ENCODE data around the gene STAG2.

STAG2 gene

DNA sequence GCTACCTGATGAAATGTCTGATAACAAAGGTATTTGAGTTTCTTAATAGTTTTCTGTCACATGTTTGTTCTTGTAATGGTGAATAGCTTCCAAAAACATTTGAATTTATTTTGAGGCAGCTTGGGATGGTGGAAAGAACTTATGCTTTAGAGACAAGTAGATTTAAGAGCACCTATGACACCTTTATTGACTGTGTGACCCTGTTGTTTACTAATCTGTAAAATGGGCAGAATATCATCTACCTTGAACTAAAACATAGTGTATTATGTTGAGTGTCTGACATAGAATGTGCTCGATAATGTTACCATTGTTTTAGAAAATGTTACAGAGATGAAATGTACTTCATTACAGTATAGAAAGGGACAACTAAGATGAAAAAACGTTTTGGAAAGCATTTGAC is 24.9 kb downstream of the STAG2 start:
- H3K18ac ChIP-seq (ENCODE audit: low read length): no peak overlapping the region
- no peaks in the 10 kb centered on the region for H3K27me3 ChIP-seq (ENCODE audit: insufficient read depth, low read length)
- no peaks in the 10 kb centered on the region for H3K36me3 ChIP-seq (ENCODE audit: control insufficient read depth in 1 of 2, insufficient read depth in 2 of 2, low read length in 2 of 2)
- no peaks in the 10 kb centered on the region for H3K9me3 ChIP-seq (ENCODE audit: insufficient read depth, low read depth, low read length)
- no peak overlapping the region for H4K91ac ChIP-seq (ENCODE audit: low read depth, low read length)
- no peak overlapping the region for H3K4me2 ChIP-seq (ENCODE audit: low read length)
- H2BK5ac ChIP-seq (ENCODE audit: low read depth, low read length, poor library complexity): no peak overlapping the region
- no CpG with 5 or more reads among the region's 2 CpGs for WGBS (ENCODE audit: extremely low coverage, insufficient coverage, insufficient read length)
- H4K8ac ChIP-seq (ENCODE audit: low read depth, low read length): no peak overlapping the region
- DNase-seq: peak in 1 of 2 donors; percentile 72
- no peaks in the 10 kb centered on the region for H3K4me1 ChIP-seq (ENCODE audit: control insufficient read depth in 1 of 2, insufficient read depth in 2 of 2, low read length in 2 of 2)
- no peak overlapping the region for H4K12ac ChIP-seq (ENCODE audit: low read depth, low read length)
- no peak overlapping the region for H3K23ac ChIP-seq (ENCODE audit: low read length)
- H3K14ac ChIP-seq (ENCODE audit: low read length): no peak overlapping the region
- H3K9ac ChIP-seq (ENCODE audit: low read length): no peak overlapping the region
- H3K79me2 ChIP-seq (ENCODE audit: control insufficient read depth, insufficient read depth, low read length, poor library complexity): peaks cover 2% of the 10 kb centered on the region
- H3K4me3 ChIP-seq (ENCODE audit: low read depth, low read length): no peak overlapping the region
- H2AK5ac ChIP-seq (ENCODE audit: low read length): no peak overlapping the region
- H3K79me1 ChIP-seq (ENCODE audit: low read length): no peaks in the 10 kb centered on the region
- H2BK12ac ChIP-seq (ENCODE audit: low read length): no peak overlapping the region
- no peak overlapping the region for H3K4ac ChIP-seq (ENCODE audit: low read depth, low read length)
- H2BK120ac ChIP-seq (ENCODE audit: insufficient read depth, low read length, poor library complexity): no peak overlapping the region
- no peak overlapping the region for H2AFZ ChIP-seq (ENCODE audit: insufficient read depth, low read length, poor library complexity)
- H3K27ac ChIP-seq (ENCODE audit: low read depth, low read length): no peak overlapping the region

DNA sequence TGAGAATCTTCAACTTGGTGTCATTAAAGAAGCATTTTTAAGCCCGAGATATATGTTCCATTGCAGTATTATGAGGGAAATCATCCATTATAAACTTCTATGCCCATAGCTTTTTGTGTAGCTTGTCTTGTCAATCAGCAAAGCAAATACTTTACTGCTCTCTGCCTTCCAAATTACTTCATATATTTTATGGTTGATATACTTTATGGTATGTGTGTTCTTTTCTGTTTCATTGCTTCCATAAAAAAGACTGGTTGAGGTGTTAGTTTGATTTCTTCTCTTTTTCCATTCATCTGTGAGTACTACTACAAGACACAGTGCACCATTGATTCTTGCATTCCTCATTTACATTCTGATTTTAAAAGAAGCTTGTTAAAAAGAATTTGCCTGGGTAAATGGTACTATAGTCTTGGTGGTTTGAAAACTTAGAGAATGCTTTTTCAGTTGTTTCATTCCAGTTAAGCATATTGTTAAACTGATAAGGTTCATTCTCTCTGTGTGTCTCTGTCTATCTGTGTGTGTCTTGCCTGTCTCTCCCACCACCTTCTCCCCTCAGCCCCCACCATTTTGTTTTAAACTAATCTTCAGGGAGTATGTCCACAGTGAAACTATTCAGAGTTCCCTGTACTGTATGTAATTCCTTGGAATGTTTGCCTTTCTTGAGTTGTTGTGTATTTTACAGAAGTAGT is 27.1 kb downstream of the STAG2 start:
- H2BK120ac ChIP-seq (ENCODE audit: insufficient read depth, low read length, poor library complexity): no peak overlapping the region
- H4K12ac ChIP-seq (ENCODE audit: low read depth, low read length): no peak overlapping the region
- WGBS (ENCODE audit: extremely low coverage, insufficient coverage, insufficient read length): no CpG with 5 or more reads among the region's 1 CpG
- no peak overlapping the region for H2AFZ ChIP-seq (ENCODE audit: insufficient read depth, low read length, poor library complexity)
- H3K4me1 ChIP-seq (ENCODE audit: control insufficient read depth in 1 of 2, insufficient read depth in 2 of 2, low read length in 2 of 2): no peaks in the 10 kb centered on the region
- H3K4me2 ChIP-seq (ENCODE audit: low read length): no peak overlapping the region
- DNase-seq: no peak
- no peak overlapping the region for H3K9ac ChIP-seq (ENCODE audit: low read length)
- H3K23ac ChIP-seq (ENCODE audit: low read length): no peak overlapping the region
- H3K79me1 ChIP-seq (ENCODE audit: low read length): no peaks in the 10 kb centered on the region
- no peak overlapping the region for H4K91ac ChIP-seq (ENCODE audit: low read depth, low read length)
- H3K79me2 ChIP-seq (ENCODE audit: control insufficient read depth, insufficient read depth, low read length, poor library complexity): peaks cover 4% of the 10 kb centered on the region
- no peaks in the 10 kb centered on the region for H3K9me3 ChIP-seq (ENCODE audit: insufficient read depth, low read depth, low read length)
- H3K18ac ChIP-seq (ENCODE audit: low read length): no peak overlapping the region
- no peak overlapping the region for H3K14ac ChIP-seq (ENCODE audit: low read length)
- no peak overlapping the region for H3K4ac ChIP-seq (ENCODE audit: low read depth, low read length)
- no peaks in the 10 kb centered on the region for H3K27me3 ChIP-seq (ENCODE audit: insufficient read depth, low read length)
- H3K27ac ChIP-seq (ENCODE audit: low read depth, low read length): no peak overlapping the region
- H4K8ac ChIP-seq (ENCODE audit: low read depth, low read length): no peak overlapping the region
- H2AK5ac ChIP-seq (ENCODE audit: low read length): no peak overlapping the region
- no peak overlapping the region for H2BK12ac ChIP-seq (ENCODE audit: low read length)
- no peak overlapping the region for H2BK5ac ChIP-seq (ENCODE audit: low read depth, low read length, poor library complexity)
- H3K4me3 ChIP-seq (ENCODE audit: low read depth, low read length): no peak overlapping the region
- H3K36me3 ChIP-seq (ENCODE audit: control insufficient read depth in 1 of 2, insufficient read depth in 2 of 2, low read length in 2 of 2): no peaks in the 10 kb centered on the region

DNA sequence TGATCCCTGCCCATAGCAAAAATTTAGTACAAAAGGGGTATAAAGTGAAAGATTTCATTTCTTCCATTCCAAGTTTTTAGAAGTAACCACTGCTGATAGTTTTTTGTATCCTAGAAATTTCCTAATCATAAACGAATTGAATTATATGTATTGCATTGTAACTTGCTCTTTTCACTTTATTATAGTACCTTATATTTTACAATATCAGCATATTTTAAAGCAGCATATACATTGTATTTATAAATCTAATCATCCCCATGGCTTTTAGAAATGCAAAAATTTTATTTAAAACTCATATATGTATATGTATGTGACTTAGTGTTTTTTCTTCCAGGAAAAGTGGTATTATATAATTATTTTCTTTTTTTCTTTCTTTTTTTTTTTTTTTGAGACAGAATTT is 27.7 kb downstream of the STAG2 start:
- no peak overlapping the region for H2AFZ ChIP-seq (ENCODE audit: insufficient read depth, low read length, poor library complexity)
- H3K79me1 ChIP-seq (ENCODE audit: low read length): no peaks in the 10 kb centered on the region
- no peak overlapping the region for H2BK5ac ChIP-seq (ENCODE audit: low read depth, low read length, poor library complexity)
- no peak overlapping the region for H3K23ac ChIP-seq (ENCODE audit: low read length)
- no peak overlapping the region for H3K27ac ChIP-seq (ENCODE audit: low read depth, low read length)
- no peak overlapping the region for H3K18ac ChIP-seq (ENCODE audit: low read length)
- H3K4me2 ChIP-seq (ENCODE audit: low read length): no peak overlapping the region
- H3K14ac ChIP-seq (ENCODE audit: low read length): no peak overlapping the region
- no peak overlapping the region for H2BK120ac ChIP-seq (ENCODE audit: insufficient read depth, low read length, poor library complexity)
- no peaks in the 10 kb centered on the region for H3K36me3 ChIP-seq (ENCODE audit: control insufficient read depth in 1 of 2, insufficient read depth in 2 of 2, low read length in 2 of 2)
- no peaks in the 10 kb centered on the region for H3K9me3 ChIP-seq (ENCODE audit: insufficient read depth, low read depth, low read length)
- no peaks in the 10 kb centered on the region for H3K4me1 ChIP-seq (ENCODE audit: control insufficient read depth in 1 of 2, insufficient read depth in 2 of 2, low read length in 2 of 2)
- peaks cover 4% of the 10 kb centered on the region for H3K79me2 ChIP-seq (ENCODE audit: control insufficient read depth, insufficient read depth, low read length, poor library complexity)
- no peak overlapping the region for H4K91ac ChIP-seq (ENCODE audit: low read depth, low read length)
- no peaks in the 10 kb centered on the region for H3K27me3 ChIP-seq (ENCODE audit: insufficient read depth, low read length)
- no peak overlapping the region for H2AK5ac ChIP-seq (ENCODE audit: low read length)
- WGBS (ENCODE audit: extremely low coverage, insufficient coverage, insufficient read length): no CpG with 5 or more reads among the region's 1 CpG
- H2BK12ac ChIP-seq (ENCODE audit: low read length): no peak overlapping the region
- no peak overlapping the region for H3K9ac ChIP-seq (ENCODE audit: low read length)
- no peak overlapping the region for H4K8ac ChIP-seq (ENCODE audit: low read depth, low read length)
- H3K4ac ChIP-seq (ENCODE audit: low read depth, low read length): no peak overlapping the region
- H4K12ac ChIP-seq (ENCODE audit: low read depth, low read length): no peak overlapping the region
- DNase-seq: no peak
- H3K4me3 ChIP-seq (ENCODE audit: low read depth, low read length): no peak overlapping the region

DNA sequence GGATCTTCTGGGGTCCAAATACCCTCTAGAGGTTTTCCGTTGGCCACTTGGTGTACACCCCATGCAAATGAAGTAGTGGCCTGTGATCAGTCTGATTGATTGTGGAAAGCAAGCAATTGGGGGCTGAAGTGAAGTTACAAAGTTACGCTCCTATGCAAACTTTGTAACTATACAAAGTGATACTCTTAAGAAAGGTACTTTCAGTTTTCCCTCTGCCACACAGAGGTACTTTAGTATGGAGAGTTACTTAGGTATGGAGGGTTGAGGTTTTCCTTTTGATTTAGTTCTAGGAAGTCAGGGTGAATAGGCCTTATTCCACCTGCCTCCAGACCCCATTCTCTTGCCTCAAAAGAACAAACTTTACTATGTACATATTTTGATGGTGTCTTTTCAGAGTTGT is 28.7 kb downstream of the STAG2 start:
- H4K8ac ChIP-seq (ENCODE audit: low read depth, low read length): no peak overlapping the region

More for the DNA sequence above, 28.7 kb downstream of the STAG2 start:
- Histone ChIP-seq H3K18ac (ENCODE audit: low read length) (no peak overlapping the region), H3K4me1 (ENCODE audit: control insufficient read depth in 1 of 2, insufficient read depth in 2 of 2, low read length in 2 of 2) (no peaks in the 10 kb centered on the region), H2AK5ac (ENCODE audit: low read length) (no peak overlapping the region), H3K79me1 (ENCODE audit: low read length) (no peaks in the 10 kb centered on the region), H3K79me2 (ENCODE audit: control insufficient read depth, insufficient read depth, low read length, poor library complexity) (peaks cover 2% of the 10 kb centered on the region), H3K14ac (ENCODE audit: low read length) (no peak overlapping the region), H3K4me2 (ENCODE audit: low read length) (no peak overlapping the region), H2BK5ac (ENCODE audit: low read depth, low read length, poor library complexity) (no peak overlapping the region), H2BK12ac (ENCODE audit: low read length) (no peak overlapping the region), H2BK120ac (ENCODE audit: insufficient read depth, low read length, poor library complexity) (no peak overlapping the region), H2AFZ (ENCODE audit: insufficient read depth, low read length, poor library complexity) (no peak overlapping the region), H3K36me3 (ENCODE audit: control insufficient read depth in 1 of 2, insufficient read depth in 2 of 2, low read length in 2 of 2) (no peaks in the 10 kb centered on the region), H4K91ac (ENCODE audit: low read depth, low read length) (no peak overlapping the region), H3K27ac (ENCODE audit: low read depth, low read length) (no peak overlapping the region), H3K27me3 (ENCODE audit: insufficient read depth, low read length) (no peaks in the 10 kb centered on the region), H4K12ac (ENCODE audit: low read depth, low read length) (no peak overlapping the region), H3K4me3 (ENCODE audit: low read depth, low read length) (no peak overlapping the region), H3K9me3 (ENCODE audit: insufficient read depth, low read depth, low read length) (no peaks in the 10 kb centered on the region), H3K23ac (ENCODE audit: low read length) (no peak overlapping the region), H3K9ac (ENCODE audit: low read length) (no peak overlapping the region), H3K4ac (ENCODE audit: low read depth, low read length) (no peak overlapping the region)
- no peak for DNase-seq
- no CpG with 5 or more reads among the region's 2 CpGs for WGBS (ENCODE audit: extremely low coverage, insufficient coverage, insufficient read length)
